Dedifferentiated amniotic fluid mesenchymal stem cell (primary cell): ENCODE data around the gene OR8B12.

ENCODE experiments used
- DNase-seq: peaks from one replicate; pipeline ENCODE4 v3.0.0-alpha.2; 2016; ENCODE audit errors: extremely low spot score

Gene OR8B12

GRCh38 chr11:124543554-124543953, at the start of gene OR8B12:
Gene OR8B12 (minus strand): TSS chr11:124543654. CDS start chr11:124543654, 0 bp downstream.
- no peak for DNase-seq

GRCh38 chr11:124592627-124593026, 49.2 kb upstream of the OR8B12 start:
- DNase-seq, result no peak

- DNase-seq, result no peak
Measured at GRCh38 chr11:124591430-124591829, 48.0 kb upstream of the OR8B12 start.

- DNase-seq, result peak; percentile 61
Measured at GRCh38 chr11:124586238-124586860, 42.9 kb upstream of the OR8B12 start.

GRCh38 chr11:124584681-124585372, 41.4 kb upstream of the OR8B12 start:
- no peak for DNase-seq

GRCh38 chr11:124583781-124584180, 40.3 kb upstream of the OR8B12 start:
- no peak for DNase-seq

- DNase-seq, result no peak
Measured at GRCh38 chr11:124582565-124582964, 39.1 kb upstream of the OR8B12 start.

GRCh38 chr11:124581817-124582216, 38.4 kb upstream of the OR8B12 start:
- no peak for DNase-seq

GRCh38 chr11:124578761-124579160, 35.3 kb upstream of the OR8B12 start:
- DNase-seq, result no peak

- DNase-seq, result no peak
Measured at GRCh38 chr11:124577716-124578427, 34.4 kb upstream of the OR8B12 start.

- DNase-seq, result no peak
Measured at GRCh38 chr11:124570160-124570559, 26.7 kb upstream of the OR8B12 start.

- DNase-seq, result no peak
Measured at GRCh38 chr11:124569697-124570096, 26.2 kb upstream of the OR8B12 start, which contains the start of gene OR8A1. Gene OR8A1 (plus strand): TSS chr11:124569997. CDS start chr11:124570120, 123 bp downstream.

GRCh38 chr11:124556828-124557227, 13.4 kb upstream of the OR8B12 start:
- DNase-seq, result no peak

- DNase-seq, result no peak
Measured at GRCh38 chr11:124551987-124552386, 8.5 kb upstream of the OR8B12 start.

- DNase-seq, result no peak
Measured at GRCh38 chr11:124551189-124551588, 7.7 kb upstream of the OR8B12 start.

GRCh38 chr11:124543145-124543544, 309 bp downstream of the OR8B12 start:
- DNase-seq, result no peak

- no peak for DNase-seq
Measured at GRCh38 chr11:124541204-124541603, 2.2 kb downstream of the OR8B12 start.

- DNase-seq, result no peak
Measured at GRCh38 chr11:124538019-124538418, 5.4 kb downstream of the OR8B12 start.

- no peak for DNase-seq
Measured at GRCh38 chr11:124536520-124536919, 6.9 kb downstream of the OR8B12 start.

- no peak for DNase-seq
Measured at GRCh38 chr11:124535552-124536232, 7.8 kb downstream of the OR8B12 start.

GRCh38 chr11:124534051-124534450, 9.4 kb downstream of the OR8B12 start:
- no peak for DNase-seq

- no peak for DNase-seq
Measured at GRCh38 chr11:124533626-124534025, 9.8 kb downstream of the OR8B12 start.
